Keratinocyte (primary cell): ENCODE results near the gene PSMB1. TPM values are rescaled to one million over a fixed set of nuclear protein-coding genes. Genes with fewer than 3 reads are reported as not detected.

Experiments
- DNase-seq: peaks from one replicate; pipeline ENCODE4 v3.0.0-alpha.2; 2011; ENCODE audit warnings: low read depth, missing footprints, low spot score
- FAIRE-seq: peaks from 2 replicates; lab custom pipeline; 2011; peaks lifted over from hg19 to GRCh38; lab: Jason Lieb, UNC
- H2AFZ ChIP-seq: 2 replicates; pipeline ENCODE4 v1.6.0; 2012; ENCODE audit warnings: low read length, control low read depth, inconsistent platforms; ENCODE audit not compliant: control insufficient read depth
- H3K27ac ChIP-seq: 2 replicates; pipeline ENCODE4 v1.5.1; 2011; ENCODE audit warnings: low read length; ENCODE audit not compliant: control insufficient read depth, insufficient read depth
- H3K27me3 ChIP-seq: 3 replicates; pipeline ENCODE4 v1.6.0; 2011; ENCODE audit warnings: low read length; ENCODE audit not compliant: control insufficient read depth, insufficient read depth; ENCODE audit errors: extremely low read depth
- H3K36me3 ChIP-seq, 2 experiments: 2 replicates in 1 of 2; 3 replicates in 1 of 2; pipeline ENCODE4 v1.5.1; 2011; ENCODE audit warnings: low read length in 2 of 2, mild to moderate bottlenecking in 1 of 2; ENCODE audit not compliant: control insufficient read depth in 2 of 2, insufficient read depth in 2 of 2; ENCODE audit errors: extremely low read depth in 1 of 2
- H3K4me1 ChIP-seq: 3 replicates; pipeline ENCODE4 v1.5.1; 2011; ENCODE audit warnings: low read length; ENCODE audit not compliant: control insufficient read depth, insufficient read depth; ENCODE audit errors: extremely low read depth
- H3K4me2 ChIP-seq: 3 replicates; pipeline ENCODE4 v1.6.0; 2011; ENCODE audit warnings: low read depth, low read length; ENCODE audit not compliant: control insufficient read depth, insufficient read depth; ENCODE audit errors: extremely low read depth
- H3K4me3 ChIP-seq, 3 experiments: fragments of 200-600 bp in 1 of 3; sonication (generic) in 1 of 3; 2 replicates in 2 of 3; 3 replicates in 1 of 3; pipeline ENCODE4 v1.5.1; 2011 to 2016; ENCODE audit warnings: low read length in 3 of 3, mild to moderate bottlenecking in 3 of 3, control low read depth in 2 of 3, inconsistent platforms in 1 of 3, low read depth in 1 of 3, mixed read lengths in 1 of 3, mixed run types in 1 of 3, moderate library complexity in 1 of 3; ENCODE audit not compliant: control insufficient read depth in 2 of 3, insufficient read depth in 2 of 3; ENCODE audit errors: extremely low read depth in 1 of 3
- H3K79me2 ChIP-seq: 2 replicates; pipeline ENCODE4 v1.6.0; 2012; ENCODE audit warnings: low read length; ENCODE audit not compliant: control insufficient read depth, insufficient read depth
- H3K9ac ChIP-seq: 3 replicates; pipeline ENCODE4 v1.6.0; 2011; ENCODE audit warnings: low read length; ENCODE audit not compliant: control insufficient read depth, insufficient read depth; ENCODE audit errors: extremely low read depth
- H3K9me1 ChIP-seq: 3 replicates; pipeline ENCODE4 v1.6.0; 2011; ENCODE audit warnings: low read length; ENCODE audit not compliant: control insufficient read depth, insufficient read depth; ENCODE audit errors: extremely low read depth
- H3K9me3 ChIP-seq: 2 replicates; pipeline ENCODE4 v1.5.1; 2012; ENCODE audit warnings: low read depth, low read length; ENCODE audit not compliant: control insufficient read depth
- H4K20me1 ChIP-seq: 3 replicates; pipeline ENCODE4 v1.6.0; 2011; ENCODE audit warnings: low read length; ENCODE audit not compliant: control insufficient read depth, insufficient read depth; ENCODE audit errors: extremely low read depth
- CTCF ChIP-seq, 3 experiments: IDR thresholded peaks in 1 of 3; conservative IDR thresholded peaks in 1 of 3; optimal IDR thresholded peaks in 1 of 3; 2 replicates in 2 of 3; 3 replicates in 1 of 3; pipeline versions ENCODE3 to v1.5.1; 2011; ENCODE audit warnings: low read length in 3 of 3, mild to moderate bottlenecking in 3 of 3, moderate library complexity in 2 of 3, control low read depth in 1 of 3, inconsistent platforms in 1 of 3; ENCODE audit not compliant: insufficient read depth in 2 of 3; ENCODE audit errors: extremely low read depth in 1 of 3
- EZH2 ChIP-seq: IDR thresholded peaks from one replicate; pipeline ENCODE4 v1.6.1; 2012; ENCODE audit warnings: inconsistent platforms, mild to moderate bottlenecking, low read length, moderate library complexity
- dilution Hi-C: fragments of 300-500 bp; cut with MboI; formaldehyde crosslinking; loops from one replicate; pipeline ENCODE4 v1.7.0; 2020; ENCODE audit warnings: low sequenced_read_pairs; ENCODE audit not compliant: extremely low pct_ligation_motif_present
- polyA plus RNA-seq, 5 experiments: library from polyadenylated mRNA; depleted of rRNA in 3 of 5; stranded (reverse) in 3 of 5; stranded (forward) in 1 of 5; unstranded in 1 of 5; fragments of >200 nt; gene quantifications; 1 replicate in 1 of 5; 2 replicates in 3 of 5; 3 replicates in 1 of 5; pipeline versions ENCODE4 v1.2.1 to v1.2.3, GENCODE V29; 2011 to 2012; ENCODE audit warnings: missing spikeins in 2 of 5, low read depth in 1 of 5, low replicate concordance in 1 of 5

The PSMB1 gene
- polyA plus RNA-seq, 1 donor (not counting 4 experiments of a cell fraction or from before 2014, with no cell fraction given) = 430 TPM

DNA sequence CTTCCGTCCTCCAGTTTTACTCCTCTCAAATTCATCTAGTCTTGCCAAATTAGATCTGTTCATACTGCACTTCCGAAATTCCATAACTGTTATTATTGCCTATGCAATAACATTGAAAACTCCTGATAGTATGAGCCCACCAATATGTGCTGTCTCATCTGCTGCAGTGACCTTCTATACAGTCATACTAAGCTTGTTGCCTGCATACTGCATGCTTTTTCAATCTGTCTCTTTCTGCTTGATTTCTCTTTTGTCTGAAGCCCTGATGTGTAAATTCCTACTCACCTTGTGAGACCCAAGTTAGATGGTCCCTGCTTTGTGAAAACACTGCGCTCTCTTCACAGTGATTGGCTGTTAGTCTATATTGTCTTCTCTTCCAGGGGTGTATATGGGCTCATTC is 2.2 kb upstream of the PSMB1 start:
- no peak for FAIRE-seq
- no peaks in the 10 kb centered on the region for H3K9me1 ChIP-seq
- no peak overlapping the region for H2AFZ ChIP-seq
- H3K9ac ChIP-seq = peak overlapping the region; percentile 98
- TF ChIP-seq CTCF (optimal IDR thresholded peaks at IDR 0.05 in 1 of 3, IDR thresholded peaks at IDR 0.05 in 1 of 3, conservative IDR thresholded peaks at IDR 0.05 in 1 of 3; ENCODE audit: extremely low read depth in 1 of 3, insufficient read depth in 2 of 3, low read length in 3 of 3) (no peak), EZH2 (no peak)
- peaks cover 78% of the 10 kb centered on the region for H3K79me2 ChIP-seq
- peak overlapping the region; percentile 89 for H3K4me2 ChIP-seq
- dilution Hi-C loops = no loop called here
- H3K4me1 ChIP-seq = peaks cover 23% of the 10 kb centered on the region
- H3K27me3 ChIP-seq = no peaks in the 10 kb centered on the region
- peak overlapping the region; percentile 98 for H3K27ac ChIP-seq
- H3K4me3 ChIP-seq = peak overlapping the region; percentile 90 to 99 (median 95)
- no peaks in the 10 kb centered on the region for H4K20me1 ChIP-seq
- H3K36me3 ChIP-seq = peaks cover 2 to 4% of the 10 kb centered on the region in 2 experiments
- H3K9me3 ChIP-seq = no peaks in the 10 kb centered on the region
- no peak for DNase-seq

- Histone ChIP-seq H3K79me2 (peaks cover 82% of the 10 kb centered on the region), H3K9me3 (no peaks in the 10 kb centered on the region), H3K4me3 (peak overlapping the region; percentile 90 to 99 (median 95)), H3K4me2 (peak overlapping the region; percentile 89), H3K36me3 (peaks cover 4 to 7% of the 10 kb centered on the region in 2 experiments), H4K20me1 (peaks cover 4% of the 10 kb centered on the region), H3K27ac (peak overlapping the region; percentile 98), H3K27me3 (no peaks in the 10 kb centered on the region), H3K9me1 (no peaks in the 10 kb centered on the region), H3K9ac (peak overlapping the region; percentile 98), H3K4me1 (peaks cover 28% of the 10 kb centered on the region), H2AFZ (peak overlapping the region; percentile 98)
- DNase-seq = no peak
- no peak for TF ChIP-seq CTCF (optimal IDR thresholded peaks at IDR 0.05 in 1 of 3, IDR thresholded peaks at IDR 0.05 in 1 of 3, conservative IDR thresholded peaks at IDR 0.05 in 1 of 3; ENCODE audit: extremely low read depth in 1 of 3, insufficient read depth in 2 of 3, low read length in 3 of 3)
- no peak for TF ChIP-seq EZH2
- dilution Hi-C loops = no loop called here
- FAIRE-seq = no peak
Measured at GRCh38 chr6:170554796-170555137, 1.7 kb upstream of the PSMB1 start.
